ENCODE data around the gene NEK1.

The NEK1 gene

GRCh38 chr4:169601016-169601771 is 11.2 kb downstream of the NEK1 start:
- TF ChIP-seq EZH2 (IDR thresholded peaks at IDR 0.05; ENCODE audit: borderline replicate concordance, low read depth, low read length, severe bottlenecking) (no peak), CTCF (IDR thresholded peaks at IDR 0.05; ENCODE audit: borderline replicate concordance, extremely low read depth, low read length, poor library complexity, severe bottlenecking) (no peak)
- H3K36me3 ChIP-seq (ENCODE audit: insufficient read depth, low read length): peaks cover 10% of the 10 kb centered on the region; the same call in 1 of the 2 replicates
- H3K4me3 ChIP-seq (ENCODE audit: low read depth in 1 of 2, low read length in 2 of 2): no peak overlapping the region
- no peaks in the 10 kb centered on the region for H3K9me3 ChIP-seq (ENCODE audit: insufficient read depth, low read length, severe bottlenecking)
- DNase-seq (no peak), ATAC-seq (ENCODE audit: insufficient read depth, low read depth) (no peak)
- H3K27me3 ChIP-seq (ENCODE audit: insufficient read depth, low read length, poor library complexity): no peaks in the 10 kb centered on the region
- H3K27ac ChIP-seq (ENCODE audit: low read length): no peak overlapping the region
- no peak overlapping the region for H3K4me2 ChIP-seq (ENCODE audit: insufficient read depth, low read length)
- peaks cover 14% of the 10 kb centered on the region; the same call in 1 of the 2 replicates for H3K4me1 ChIP-seq (ENCODE audit: insufficient read depth, low read length)
- H2AFZ ChIP-seq (ENCODE audit: low read depth, low read length): no peak overlapping the region
- H4K20me1 ChIP-seq (ENCODE audit: insufficient read depth, low read length): no peaks in the 10 kb centered on the region; the same call in 1 of the 2 replicates
- H3K9ac ChIP-seq (ENCODE audit: low read depth, low read length): no peak overlapping the region
- H3K79me2 ChIP-seq (ENCODE audit: insufficient read depth, low read length): peaks cover 1% of the 10 kb centered on the region

- Histone ChIP-seq H3K9me3 (ENCODE audit: insufficient read depth, low read length, severe bottlenecking) (no peaks in the 10 kb centered on the region), H3K27ac (ENCODE audit: low read length) (no peak overlapping the region), H3K36me3 (ENCODE audit: insufficient read depth, low read length) (no peaks in the 10 kb centered on the region; the same call in 1 of the 2 replicates), H4K20me1 (ENCODE audit: insufficient read depth, low read length) (no peaks in the 10 kb centered on the region), H3K79me2 (ENCODE audit: insufficient read depth, low read length) (no peaks in the 10 kb centered on the region), H3K27me3 (ENCODE audit: insufficient read depth, low read length, poor library complexity) (no peaks in the 10 kb centered on the region), H3K4me2 (ENCODE audit: insufficient read depth, low read length) (no peak overlapping the region), H2AFZ (ENCODE audit: low read depth, low read length) (no peak overlapping the region), H3K9ac (ENCODE audit: low read depth, low read length) (no peak overlapping the region), H3K4me3 (ENCODE audit: low read depth in 1 of 2, low read length in 2 of 2) (no peak overlapping the region), H3K4me1 (ENCODE audit: insufficient read depth, low read length) (no peaks in the 10 kb centered on the region)
- TF ChIP-seq CTCF (IDR thresholded peaks at IDR 0.05; ENCODE audit: borderline replicate concordance, extremely low read depth, low read length, poor library complexity, severe bottlenecking) (no peak), EZH2 (IDR thresholded peaks at IDR 0.05; ENCODE audit: borderline replicate concordance, low read depth, low read length, severe bottlenecking) (no peak)
- ATAC-seq (ENCODE audit: insufficient read depth, low read depth) (no peak), DNase-seq (no peak)
Observed at GRCh38 chr4:169594560-169595195, 17.7 kb downstream of the NEK1 start.

- ATAC-seq (ENCODE audit: insufficient read depth, low read depth) (no peak), DNase-seq (no peak)
- no peaks in the 10 kb centered on the region for H3K4me1 ChIP-seq (ENCODE audit: insufficient read depth, low read length)
- no peaks in the 10 kb centered on the region for H3K79me2 ChIP-seq (ENCODE audit: insufficient read depth, low read length)
- H3K27me3 ChIP-seq (ENCODE audit: insufficient read depth, low read length, poor library complexity): no peaks in the 10 kb centered on the region
- H2AFZ ChIP-seq (ENCODE audit: low read depth, low read length): no peak overlapping the region
- H3K36me3 ChIP-seq (ENCODE audit: insufficient read depth, low read length): peaks cover 5% of the 10 kb centered on the region; the same call in 1 of the 2 replicates
- no peak for TF ChIP-seq EZH2 (IDR thresholded peaks at IDR 0.05; ENCODE audit: borderline replicate concordance, low read depth, low read length, severe bottlenecking)
- no peak for TF ChIP-seq CTCF (IDR thresholded peaks at IDR 0.05; ENCODE audit: borderline replicate concordance, extremely low read depth, low read length, poor library complexity, severe bottlenecking)
- H3K9ac ChIP-seq (ENCODE audit: low read depth, low read length): no peak overlapping the region
- no peak overlapping the region for H3K27ac ChIP-seq (ENCODE audit: low read length)
- no peaks in the 10 kb centered on the region for H4K20me1 ChIP-seq (ENCODE audit: insufficient read depth, low read length)
- H3K9me3 ChIP-seq (ENCODE audit: insufficient read depth, low read length, severe bottlenecking): no peaks in the 10 kb centered on the region
- no peak overlapping the region for H3K4me3 ChIP-seq (ENCODE audit: low read depth in 1 of 2, low read length in 2 of 2)
- H3K4me2 ChIP-seq (ENCODE audit: insufficient read depth, low read length): no peak overlapping the region
Observed at GRCh38 chr4:169593050-169593560, 19.3 kb downstream of the NEK1 start.
